SU-DHL-6 (cell line): ENCODE results near the gene MRPS6.

ENCODE experiments used
- H2AFZ ChIP-seq: fragments of 200-600 bp; sonication (generic); 2 replicates; pipeline ENCODE4 v1.6.1; 2014; ENCODE audit warnings: low read depth, mild to moderate bottlenecking, moderate library complexity, mixed read lengths, antibody characterized with exemption, low read length; ENCODE audit not compliant: severe bottlenecking
- H3F3A ChIP-seq: fragments of 200-600 bp; shearing (Covaris generic); 2 replicates; pipeline ENCODE4 v1.6.0; 2016; ENCODE audit warnings: antibody characterized with exemption, mild to moderate bottlenecking; ENCODE audit not compliant: insufficient read depth
- H3K27ac ChIP-seq: fragments of 200-600 bp; sonication (generic); 2 replicates; pipeline ENCODE4 v1.5.1; 2016; ENCODE audit warnings: low read depth, mild to moderate bottlenecking, low read length, moderate library complexity, mixed read lengths
- H3K27me3 ChIP-seq: fragments of 200-600 bp; sonication (generic), shearing (Covaris generic); 2 replicates; pipeline ENCODE4 v1.6.0; 2014; ENCODE audit warnings: mild to moderate bottlenecking, low read length
- H3K36me3 ChIP-seq: fragments of 200-600 bp; sonication (generic); 2 replicates; pipeline ENCODE4 v1.6.1; 2014; ENCODE audit warnings: mild to moderate bottlenecking, low read length, mixed read lengths
- H3K4me2 ChIP-seq: fragments of 300-600, 200-600 bp; shearing (Covaris generic), sonication (generic); 2 replicates; pipeline ENCODE4 v1.6.0; 2014; ENCODE audit warnings: low read length, low read depth, mild to moderate bottlenecking; ENCODE audit not compliant: poor library complexity, severe bottlenecking
- H3K4me3 ChIP-seq: fragments of 200-600 bp; sonication (generic); 2 replicates; pipeline ENCODE4 v1.5.1; 2014; ENCODE audit warnings: antibody characterized with exemption, low read length, mild to moderate bottlenecking, mixed read lengths; ENCODE audit not compliant: insufficient read depth, poor library complexity, severe bottlenecking
- H3K79me2 ChIP-seq: fragments of 200-600 bp; sonication (generic); 2 replicates; pipeline ENCODE4 v1.6.1; 2014; ENCODE audit warnings: mild to moderate bottlenecking, low read length, moderate library complexity; ENCODE audit not compliant: insufficient read depth
- H3K9ac ChIP-seq: fragments of 200-600 bp; sonication (generic); 2 replicates; pipeline ENCODE4 v1.7.0; 2014; ENCODE audit warnings: mild to moderate bottlenecking, low read length
- H3K9me2 ChIP-seq: fragments of 200-600 bp; sonication (generic); replicated peaks from 2 replicates; pipeline ENCODE4 v1.6.1; 2014; ENCODE audit warnings: low read length; ENCODE audit not compliant: insufficient read depth
- H3K9me3 ChIP-seq: fragments of 200-600 bp; sonication (generic); 2 replicates; pipeline ENCODE4 v1.6.1; 2014; ENCODE audit warnings: low read length, mixed read lengths; ENCODE audit not compliant: insufficient read depth
- H4K20me1 ChIP-seq: fragments of 200-600 bp; sonication (generic); 2 replicates; pipeline ENCODE4 v1.6.1; 2014; ENCODE audit warnings: low read depth, mild to moderate bottlenecking, antibody characterized with exemption, low read length, moderate library complexity, mixed read lengths
- EZH2phosphoT487 ChIP-seq: fragments of 200-600 bp; sonication (generic), shearing (Covaris generic); conservative IDR thresholded peaks from 2 replicates; pipeline ENCODE4 v1.6.1; 2018; ENCODE audit warnings: mild to moderate bottlenecking, antibody characterized with exemption, low read length, moderate library complexity, mixed read lengths
- TF ChIP-seq, protein P1 (sequence below): fragments of 200-600 bp; sonication (generic); IDR thresholded peaks from one replicate; pipeline ENCODE4 v1.5.1; 2017; ENCODE audit warnings: antibody characterized with exemption, mild to moderate bottlenecking, low read length, moderate library complexity; ENCODE audit not compliant: insufficient read depth, poor library complexity, severe bottlenecking

Gene MRPS6

GRCh38 chr21:34154878-34155277, 81.5 kb downstream of the MRPS6 start:
- no peak overlapping the region for H3K4me2 ChIP-seq
- no peaks in the 10 kb centered on the region for H4K20me1 ChIP-seq
- H2AFZ ChIP-seq = no peak overlapping the region
- H3K79me2 ChIP-seq = no peaks in the 10 kb centered on the region
- no peaks in the 10 kb centered on the region for H3F3A ChIP-seq
- H3K36me3 ChIP-seq = no peaks in the 10 kb centered on the region
- TF ChIP-seq, protein P1, sequence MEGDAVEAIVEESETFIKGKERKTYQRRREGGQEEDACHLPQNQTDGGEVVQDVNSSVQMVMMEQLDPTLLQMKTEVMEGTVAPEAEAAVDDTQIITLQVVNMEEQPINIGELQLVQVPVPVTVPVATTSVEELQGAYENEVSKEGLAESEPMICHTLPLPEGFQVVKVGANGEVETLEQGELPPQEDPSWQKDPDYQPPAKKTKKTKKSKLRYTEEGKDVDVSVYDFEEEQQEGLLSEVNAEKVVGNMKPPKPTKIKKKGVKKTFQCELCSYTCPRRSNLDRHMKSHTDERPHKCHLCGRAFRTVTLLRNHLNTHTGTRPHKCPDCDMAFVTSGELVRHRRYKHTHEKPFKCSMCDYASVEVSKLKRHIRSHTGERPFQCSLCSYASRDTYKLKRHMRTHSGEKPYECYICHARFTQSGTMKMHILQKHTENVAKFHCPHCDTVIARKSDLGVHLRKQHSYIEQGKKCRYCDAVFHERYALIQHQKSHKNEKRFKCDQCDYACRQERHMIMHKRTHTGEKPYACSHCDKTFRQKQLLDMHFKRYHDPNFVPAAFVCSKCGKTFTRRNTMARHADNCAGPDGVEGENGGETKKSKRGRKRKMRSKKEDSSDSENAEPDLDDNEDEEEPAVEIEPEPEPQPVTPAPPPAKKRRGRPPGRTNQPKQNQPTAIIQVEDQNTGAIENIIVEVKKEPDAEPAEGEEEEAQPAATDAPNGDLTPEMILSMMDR = no peak
- TF ChIP-seq EZH2phosphoT487 = no peak
- H3K9ac ChIP-seq = no peak overlapping the region
- H3K4me3 ChIP-seq = no peak overlapping the region
- no peaks in the 10 kb centered on the region for H3K27me3 ChIP-seq
- H3K27ac ChIP-seq = no peak overlapping the region
- H3K9me3 ChIP-seq = no peaks in the 10 kb centered on the region
- H3K9me2 ChIP-seq = no peaks in the 10 kb centered on the region

GRCh38 chr21:34156957-34157356, 83.6 kb downstream of the MRPS6 start:
- no peaks in the 10 kb centered on the region for H3K36me3 ChIP-seq
- H3K79me2 ChIP-seq = no peaks in the 10 kb centered on the region
- no peaks in the 10 kb centered on the region for H4K20me1 ChIP-seq
- no peak overlapping the region for H3K27ac ChIP-seq
- H3K9me2 ChIP-seq = no peaks in the 10 kb centered on the region
- H2AFZ ChIP-seq = no peak overlapping the region
- H3F3A ChIP-seq = no peaks in the 10 kb centered on the region
- H3K9ac ChIP-seq = no peak overlapping the region
- H3K4me3 ChIP-seq = no peak overlapping the region
- H3K4me2 ChIP-seq = no peak overlapping the region
- no peaks in the 10 kb centered on the region for H3K9me3 ChIP-seq
- no peak for TF ChIP-seq EZH2phosphoT487
- TF ChIP-seq, protein P1 = no peak
- H3K27me3 ChIP-seq = no peaks in the 10 kb centered on the region

- no peaks in the 10 kb centered on the region for H4K20me1 ChIP-seq
- H2AFZ ChIP-seq = no peak overlapping the region
- no peak overlapping the region for H3K27ac ChIP-seq
- no peaks in the 10 kb centered on the region for H3K9me3 ChIP-seq
- TF ChIP-seq, protein P1 = no peak
- TF ChIP-seq EZH2phosphoT487 = no peak
- H3K27me3 ChIP-seq = no peaks in the 10 kb centered on the region
- no peak overlapping the region for H3K9ac ChIP-seq
- H3K4me2 ChIP-seq = no peak overlapping the region
- H3K4me3 ChIP-seq = no peak overlapping the region
- no peaks in the 10 kb centered on the region for H3K9me2 ChIP-seq
- H3K36me3 ChIP-seq = no peaks in the 10 kb centered on the region
- H3K79me2 ChIP-seq = no peaks in the 10 kb centered on the region
- H3F3A ChIP-seq = no peaks in the 10 kb centered on the region
Measured at GRCh38 chr21:34157521-34157920, 84.1 kb downstream of the MRPS6 start.
